Measurements from ENCODE around the gene ATPAF2.

Gene ATPAF2

DNA sequence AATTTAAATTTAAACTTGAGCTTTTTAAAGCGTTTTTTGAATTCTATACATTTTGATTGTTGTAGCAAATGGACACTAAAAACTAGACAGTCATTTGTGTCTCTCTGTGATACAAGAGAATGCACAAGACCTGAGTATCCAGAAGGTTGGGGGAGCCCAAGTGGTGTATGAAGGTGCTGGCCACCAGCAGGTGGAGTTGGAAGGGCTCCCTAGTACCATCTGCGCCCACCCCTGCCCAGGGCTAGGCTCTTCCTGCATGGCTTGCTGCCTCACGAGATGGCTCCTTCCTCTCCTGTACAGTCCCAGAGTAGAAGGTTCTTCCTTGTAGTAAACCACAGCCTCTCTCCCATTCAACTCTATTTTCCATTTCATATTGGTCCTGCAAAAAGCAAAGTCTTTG lies 17.2 kb upstream of the ATPAF2 start:
- in situ Hi-C loops (cut with MboI; ENCODE audit: low pct_unique_long_range_greater_than_20kb, low sequenced_read_pairs, unreplicated experiment) = no loop called here
- TF ChIP-seq, protein P1, sequence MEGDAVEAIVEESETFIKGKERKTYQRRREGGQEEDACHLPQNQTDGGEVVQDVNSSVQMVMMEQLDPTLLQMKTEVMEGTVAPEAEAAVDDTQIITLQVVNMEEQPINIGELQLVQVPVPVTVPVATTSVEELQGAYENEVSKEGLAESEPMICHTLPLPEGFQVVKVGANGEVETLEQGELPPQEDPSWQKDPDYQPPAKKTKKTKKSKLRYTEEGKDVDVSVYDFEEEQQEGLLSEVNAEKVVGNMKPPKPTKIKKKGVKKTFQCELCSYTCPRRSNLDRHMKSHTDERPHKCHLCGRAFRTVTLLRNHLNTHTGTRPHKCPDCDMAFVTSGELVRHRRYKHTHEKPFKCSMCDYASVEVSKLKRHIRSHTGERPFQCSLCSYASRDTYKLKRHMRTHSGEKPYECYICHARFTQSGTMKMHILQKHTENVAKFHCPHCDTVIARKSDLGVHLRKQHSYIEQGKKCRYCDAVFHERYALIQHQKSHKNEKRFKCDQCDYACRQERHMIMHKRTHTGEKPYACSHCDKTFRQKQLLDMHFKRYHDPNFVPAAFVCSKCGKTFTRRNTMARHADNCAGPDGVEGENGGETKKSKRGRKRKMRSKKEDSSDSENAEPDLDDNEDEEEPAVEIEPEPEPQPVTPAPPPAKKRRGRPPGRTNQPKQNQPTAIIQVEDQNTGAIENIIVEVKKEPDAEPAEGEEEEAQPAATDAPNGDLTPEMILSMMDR (IDR thresholded peaks at IDR 0.05; ENCODE audit: extremely low read depth, insufficient read depth, missing control alignments) = no peak
- no peak for DNase-seq (ENCODE audit: low spot score)

DNA sequence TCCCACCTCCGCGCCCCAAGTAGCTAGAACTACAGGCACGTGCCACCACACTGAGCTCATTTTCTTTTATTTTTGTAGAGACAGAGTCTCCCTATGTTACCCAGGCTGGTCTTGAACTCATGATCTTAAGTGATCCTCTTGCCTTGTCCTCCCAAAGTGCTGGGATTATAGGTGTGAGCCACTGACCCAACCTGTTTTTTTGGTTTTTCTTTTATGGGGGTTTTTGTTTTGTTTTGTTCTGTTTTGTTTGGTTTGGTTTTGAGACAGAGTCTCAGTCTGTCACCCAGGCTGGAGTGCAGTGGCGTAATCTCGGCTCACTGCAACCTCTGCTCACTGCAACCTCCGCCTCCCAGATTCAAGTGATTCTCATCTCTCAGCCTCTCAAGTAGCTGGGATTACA lies 16.6 kb upstream of the ATPAF2 start:
- TF ChIP-seq, protein P1 (IDR thresholded peaks at IDR 0.05; ENCODE audit: extremely low read depth, insufficient read depth, missing control alignments) = no peak
- in situ Hi-C loops (cut with MboI; ENCODE audit: low pct_unique_long_range_greater_than_20kb, low sequenced_read_pairs, unreplicated experiment) = no loop called here
- DNase-seq (ENCODE audit: low spot score) = no peak

GRCh38 chr17:18045691-18046350 lies 6.9 kb upstream of the ATPAF2 start:
- TF ChIP-seq, protein P1 (IDR thresholded peaks at IDR 0.05; ENCODE audit: extremely low read depth, insufficient read depth, missing control alignments) = no peak
- no peak for DNase-seq (ENCODE audit: low spot score)
- in situ Hi-C loops (cut with MboI; ENCODE audit: low pct_unique_long_range_greater_than_20kb, low sequenced_read_pairs, unreplicated experiment) = no loop called here

- no peak for DNase-seq (ENCODE audit: low spot score)
- in situ Hi-C loops (cut with MboI; ENCODE audit: low pct_unique_long_range_greater_than_20kb, low sequenced_read_pairs, unreplicated experiment) = no loop called here
- TF ChIP-seq, protein P1 (IDR thresholded peaks at IDR 0.05; ENCODE audit: extremely low read depth, insufficient read depth, missing control alignments) = no peak
Measured at GRCh38 chr17:18044609-18045008, 5.6 kb upstream of the ATPAF2 start.

DNA sequence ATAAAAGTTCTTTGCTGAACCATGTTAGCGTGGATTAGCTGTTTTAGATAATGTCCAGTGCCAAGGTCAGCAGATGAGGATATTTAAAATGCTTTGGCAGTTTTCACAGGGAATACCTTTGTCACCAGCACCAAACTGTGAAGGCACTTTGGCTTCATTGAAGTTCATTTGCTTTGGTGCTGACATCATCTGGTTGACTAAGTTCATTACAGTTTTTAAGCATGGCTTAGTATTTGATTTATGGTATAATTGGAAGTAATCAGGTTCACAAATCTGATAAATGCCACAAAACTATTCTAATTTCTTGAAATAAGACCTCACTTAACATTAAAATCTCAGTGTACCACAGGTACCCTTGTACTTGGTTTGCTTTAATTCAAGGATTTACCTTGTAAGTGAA lies 4.5 kb upstream of the ATPAF2 start:
- DNase-seq (ENCODE audit: low spot score) = no peak
- TF ChIP-seq, protein P1 (IDR thresholded peaks at IDR 0.05; ENCODE audit: extremely low read depth, insufficient read depth, missing control alignments) = peak; percentile 28
- in situ Hi-C loops (cut with MboI; ENCODE audit: low pct_unique_long_range_greater_than_20kb, low sequenced_read_pairs, unreplicated experiment) = no loop called here

- in situ Hi-C loops (cut with MboI; ENCODE audit: low pct_unique_long_range_greater_than_20kb, low sequenced_read_pairs, unreplicated experiment) = no loop called here
- TF ChIP-seq, protein P1 (IDR thresholded peaks at IDR 0.05; ENCODE audit: extremely low read depth, insufficient read depth, missing control alignments) = no peak
- DNase-seq (ENCODE audit: low spot score) = no peak
Measured at GRCh38 chr17:18042983-18043382, 4.0 kb upstream of the ATPAF2 start.
